GM12892 (cell line): ENCODE measurements around the gene IL20RB.
A peak's percentile ranks its signal among the peaks of the same experiment; 100 is the strongest.
"Not testable (repeated sequence)": the region's sequence is repeated elsewhere in the genome, so short reads cannot be mapped to it uniquely, and the experiment has no call there.

Source experiments
- DNase-seq: peaks from one replicate; pipeline ENCODE4 v3.0.0; 2011; ENCODE audit not compliant: insufficient read length
- FAIRE-seq: peaks from 2 replicates; lab custom pipeline; 2011; peaks lifted over from hg19 to GRCh38; lab: Jason Lieb, UNC
- POLR2A ChIP-seq: IDR thresholded peaks from 2 replicates; pipeline ENCODE4 v1.6.1; 2011; ENCODE audit warnings: low read depth, low read length, control low read depth
- POLR2AphosphoS5 ChIP-seq: IDR thresholded peaks from 2 replicates; pipeline ENCODE4 v1.6.1; 2011; ENCODE audit warnings: low read depth, low read length, control low read depth
- TAF1 ChIP-seq: IDR thresholded peaks from 2 replicates; pipeline ENCODE4 v1.6.1; 2011; ENCODE audit warnings: low read depth, mild to moderate bottlenecking, control low read depth, low read length, borderline replicate concordance

The IL20RB gene

GRCh38 chr3:137013951-137014688 is 56.3 kb downstream of the IL20RB start:
- FAIRE-seq (peak; percentile 91), DNase-seq (peak; percentile 66)
- TF ChIP-seq TAF1, result no peak
- TF ChIP-seq POLR2AphosphoS5, result no peak
- no peak for TF ChIP-seq POLR2A

- not testable (repeated sequence) for FAIRE-seq, DNase-seq
These were observed 59.5 kb downstream of the IL20RB start for GRCh38 chr3:137017316-137017715.

GRCh38 chr3:137020315-137020714 is 62.5 kb downstream of the IL20RB start:
- no peak for FAIRE-seq
- DNase-seq, result no peak

DNA sequence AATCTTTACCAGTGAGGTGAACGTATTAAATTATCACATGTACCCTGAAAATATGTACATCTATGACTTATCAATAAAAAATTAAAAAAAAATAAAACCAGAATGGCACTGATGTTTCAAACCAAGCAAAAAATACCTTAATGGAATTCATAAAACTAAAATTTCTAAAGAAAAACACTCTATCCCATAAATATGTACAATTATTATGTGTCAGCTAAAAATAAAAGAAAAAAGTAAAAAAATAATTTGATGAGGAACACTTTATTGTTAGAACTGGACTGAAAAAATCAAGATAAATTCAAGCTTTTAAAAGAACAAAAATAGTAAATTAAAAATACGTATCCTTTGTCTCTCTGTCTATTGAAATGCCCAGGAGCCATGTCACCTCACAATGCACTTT is 63.1 kb downstream of the IL20RB start:
- TF ChIP-seq TAF1, result no peak
- DNase-seq (no peak), FAIRE-seq (no peak)

More at GRCh38 chr3:137020315-137020714, 62.5 kb downstream of the IL20RB start:
- TF ChIP-seq POLR2AphosphoS5 (no peak), TAF1 (no peak), POLR2A (no peak)

DNA sequence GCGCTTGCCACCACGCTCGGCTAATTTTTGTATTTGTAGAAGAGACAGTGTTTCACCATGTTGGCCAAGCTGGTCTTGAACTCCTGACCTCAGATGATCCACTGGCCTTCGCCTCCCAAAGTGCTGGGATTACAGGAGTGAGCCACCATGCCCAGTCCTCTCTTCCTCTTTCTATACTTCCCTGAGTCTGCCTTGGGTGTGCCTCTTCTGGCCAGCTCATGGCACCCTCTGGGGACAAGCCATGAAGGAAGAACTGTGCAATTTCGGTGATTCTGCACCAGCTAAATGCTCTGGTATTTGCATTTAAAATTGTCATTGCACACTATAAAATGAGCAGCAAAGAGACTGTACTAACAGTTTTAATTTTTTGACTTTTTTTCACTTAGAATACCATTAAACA is 66.6 kb downstream of the IL20RB start:
- no peak for FAIRE-seq
- DNase-seq, result no peak
- TF ChIP-seq POLR2A (no peak), POLR2AphosphoS5 (no peak)

DNA sequence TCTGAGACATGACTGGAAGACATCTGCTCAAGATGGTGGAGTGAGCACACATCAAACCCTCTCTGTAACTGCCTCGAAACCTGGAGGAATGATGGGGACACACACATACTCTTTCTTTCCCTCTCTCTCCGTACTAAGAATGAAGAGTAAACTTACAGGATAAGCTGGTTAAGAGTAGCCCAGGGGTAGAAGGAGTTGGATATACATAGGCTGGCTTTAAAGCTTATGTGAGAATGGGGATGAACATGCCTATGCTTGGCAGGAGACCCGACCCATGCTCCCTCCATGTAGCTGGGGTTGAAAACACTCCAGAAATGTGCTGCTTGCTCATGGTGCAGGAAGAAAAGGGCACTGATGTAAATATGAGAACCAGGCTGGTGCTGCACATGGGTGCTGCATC is 68.9 kb downstream of the IL20RB start:
- FAIRE-seq (no peak), DNase-seq (no peak)
- TF ChIP-seq TAF1, result no peak
- TF ChIP-seq POLR2AphosphoS5, result no peak
- no peak for TF ChIP-seq POLR2A

DNA sequence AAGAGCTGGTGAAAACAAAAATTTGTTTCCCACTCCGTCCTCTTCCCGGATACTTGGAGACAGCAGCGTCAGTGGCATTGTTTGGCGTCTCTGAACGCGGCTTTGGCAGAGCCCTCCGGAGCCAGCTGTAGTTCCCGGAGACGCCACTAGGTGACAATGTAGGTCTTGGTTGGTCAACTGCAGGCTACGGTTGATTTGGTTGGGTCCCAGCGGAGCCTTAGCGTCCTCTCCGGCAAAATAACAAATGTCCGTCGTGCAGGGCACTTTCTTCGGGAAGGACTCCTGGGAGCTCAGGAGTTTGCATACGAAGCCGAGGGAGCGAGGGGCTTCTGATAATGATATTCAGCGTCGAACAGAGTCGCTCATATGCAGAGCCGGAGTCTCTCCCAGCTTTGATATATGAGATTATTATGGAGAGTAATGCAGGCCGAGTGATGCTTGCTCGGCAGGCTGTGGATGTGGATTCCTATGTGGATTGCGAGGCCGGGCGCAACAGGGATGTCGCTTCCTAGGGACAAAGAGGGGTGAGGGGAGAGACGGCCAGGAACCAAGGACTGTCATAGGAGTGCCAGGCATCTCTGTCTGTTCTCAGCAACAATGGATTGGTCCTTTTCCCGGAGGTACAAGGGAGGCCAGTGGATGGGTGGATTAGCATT is 74.8 kb downstream of the IL20RB start:
- FAIRE-seq, result peak; percentile 88
- TF ChIP-seq TAF1, result no peak
- TF ChIP-seq POLR2A, result no peak
- no peak for TF ChIP-seq POLR2AphosphoS5
- DNase-seq, result peak; percentile 58

DNA sequence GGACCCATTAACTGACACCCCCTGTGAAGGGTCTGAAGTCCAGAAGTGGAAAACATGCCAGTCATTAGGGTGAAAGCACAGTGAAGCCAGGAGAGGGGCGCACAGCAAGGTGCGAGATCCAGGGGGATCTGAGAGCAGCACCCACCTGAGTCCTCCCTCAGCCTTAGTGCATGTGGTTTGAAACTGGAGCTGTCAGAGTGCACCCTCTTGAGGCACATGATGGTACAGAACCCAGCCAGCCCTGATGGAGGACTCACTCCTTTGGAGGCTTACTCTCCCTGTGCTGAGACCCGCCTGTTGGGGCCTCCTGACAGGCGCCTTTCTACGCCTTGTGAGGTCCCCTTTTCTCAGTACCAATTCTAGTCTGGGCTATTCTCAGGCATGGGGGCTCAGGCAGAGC is 77.8 kb downstream of the IL20RB start:
- no peak for DNase-seq
- FAIRE-seq, result no peak
- TF ChIP-seq TAF1 (no peak), POLR2A (no peak), POLR2AphosphoS5 (no peak)

- DNase-seq (no peak), FAIRE-seq (no peak)
- no peak for TF ChIP-seq POLR2AphosphoS5
- TF ChIP-seq TAF1, result no peak
- TF ChIP-seq POLR2A, result no peak
These were observed 81.8 kb downstream of the IL20RB start for GRCh38 chr3:137039570-137039969.

DNA sequence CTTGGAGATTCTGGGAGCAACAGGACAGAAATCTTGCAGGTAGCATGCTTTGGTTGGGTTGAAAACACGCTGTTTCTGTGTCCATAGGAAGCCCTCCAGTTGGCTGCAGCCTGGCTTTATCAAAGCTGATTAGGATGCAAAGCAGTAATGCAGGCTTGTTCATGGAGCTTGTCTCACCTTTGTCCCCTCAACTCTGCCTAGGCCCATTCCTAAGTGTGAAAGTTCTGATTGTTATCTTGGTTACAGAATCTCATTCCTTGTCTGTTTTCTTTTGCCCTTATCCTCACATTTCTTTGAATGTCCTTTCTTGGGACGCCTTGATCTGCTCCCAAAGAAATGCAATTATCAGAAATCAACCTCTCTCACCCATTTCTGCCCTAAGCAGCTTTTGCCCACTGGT is 83.5 kb downstream of the IL20RB start:
- DNase-seq, result no peak
- FAIRE-seq, result no peak
- no peak for TF ChIP-seq TAF1

- no peak for FAIRE-seq
- DNase-seq, result no peak
- no peak for TF ChIP-seq POLR2AphosphoS5
- no peak for TF ChIP-seq TAF1
- TF ChIP-seq POLR2A, result no peak
These were observed 83.9 kb downstream of the IL20RB start for GRCh38 chr3:137041686-137042085.

GRCh38 chr3:137046747-137047146 is 89.0 kb downstream of the IL20RB start:
- FAIRE-seq, result no peak
- TF ChIP-seq POLR2A (no peak), TAF1 (no peak), POLR2AphosphoS5 (no peak)

More at GRCh38 chr3:137046747-137047146, 89.0 kb downstream of the IL20RB start:
- no peak for DNase-seq
